Measurements from ENCODE around the gene RRP9.

The RRP9 gene

DNA sequence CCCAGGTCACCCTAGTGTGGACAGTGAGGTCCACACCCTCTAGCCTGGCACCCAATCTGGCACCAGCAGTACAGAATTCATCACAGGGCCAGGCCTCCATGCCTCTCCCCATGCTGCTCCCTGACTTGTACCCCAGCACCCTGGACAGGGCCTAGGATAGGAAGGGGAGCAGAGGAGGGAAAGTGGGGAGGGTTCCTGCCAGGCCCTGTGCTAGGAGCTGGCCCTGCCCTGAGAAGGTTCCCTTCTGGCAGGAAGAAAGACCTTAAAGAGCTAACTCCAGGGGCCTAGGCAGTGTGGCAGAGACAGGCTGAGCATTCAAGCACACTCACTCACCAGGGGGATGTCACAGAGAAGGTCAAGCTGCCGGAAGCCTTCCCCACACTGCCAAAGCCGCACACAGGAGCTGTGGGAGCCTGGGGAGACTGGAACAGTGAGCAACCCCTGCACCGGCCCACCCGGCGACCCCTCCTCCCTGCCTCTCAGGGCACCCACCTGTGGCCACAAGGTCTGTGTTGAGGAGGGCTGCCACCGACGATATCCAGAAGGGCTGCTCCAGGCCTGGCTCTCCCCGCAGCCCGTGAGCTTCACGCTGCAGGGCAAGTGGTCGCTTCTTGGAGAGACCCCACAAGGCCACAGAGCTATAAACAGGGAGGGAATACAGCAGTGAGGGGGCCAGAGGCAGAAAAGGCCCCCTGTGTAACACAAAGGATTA lies 7.4 kb downstream of the RRP9 start:
- DNase-seq: no peak
- in situ Hi-C loops (cut with HindIII; ENCODE audit: low pct_ligation_motif_present, low sequenced_read_pairs): no loop called here
- no peak overlapping the region for H3K4me3 ChIP-seq (ENCODE audit: low read depth, low read length)
- TF ChIP-seq, protein P1, sequence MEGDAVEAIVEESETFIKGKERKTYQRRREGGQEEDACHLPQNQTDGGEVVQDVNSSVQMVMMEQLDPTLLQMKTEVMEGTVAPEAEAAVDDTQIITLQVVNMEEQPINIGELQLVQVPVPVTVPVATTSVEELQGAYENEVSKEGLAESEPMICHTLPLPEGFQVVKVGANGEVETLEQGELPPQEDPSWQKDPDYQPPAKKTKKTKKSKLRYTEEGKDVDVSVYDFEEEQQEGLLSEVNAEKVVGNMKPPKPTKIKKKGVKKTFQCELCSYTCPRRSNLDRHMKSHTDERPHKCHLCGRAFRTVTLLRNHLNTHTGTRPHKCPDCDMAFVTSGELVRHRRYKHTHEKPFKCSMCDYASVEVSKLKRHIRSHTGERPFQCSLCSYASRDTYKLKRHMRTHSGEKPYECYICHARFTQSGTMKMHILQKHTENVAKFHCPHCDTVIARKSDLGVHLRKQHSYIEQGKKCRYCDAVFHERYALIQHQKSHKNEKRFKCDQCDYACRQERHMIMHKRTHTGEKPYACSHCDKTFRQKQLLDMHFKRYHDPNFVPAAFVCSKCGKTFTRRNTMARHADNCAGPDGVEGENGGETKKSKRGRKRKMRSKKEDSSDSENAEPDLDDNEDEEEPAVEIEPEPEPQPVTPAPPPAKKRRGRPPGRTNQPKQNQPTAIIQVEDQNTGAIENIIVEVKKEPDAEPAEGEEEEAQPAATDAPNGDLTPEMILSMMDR (IDR thresholded peaks at IDR 0.05; ENCODE audit: low read depth, low read length, missing control alignments): no peak
- H3K36me3 ChIP-seq (replicated peaks): peaks cover 38% of the 10 kb centered on the region
- H3K27ac ChIP-seq: no peak overlapping the region
- H3K27me3 ChIP-seq (replicated peaks): no peaks in the 10 kb centered on the region

DNA sequence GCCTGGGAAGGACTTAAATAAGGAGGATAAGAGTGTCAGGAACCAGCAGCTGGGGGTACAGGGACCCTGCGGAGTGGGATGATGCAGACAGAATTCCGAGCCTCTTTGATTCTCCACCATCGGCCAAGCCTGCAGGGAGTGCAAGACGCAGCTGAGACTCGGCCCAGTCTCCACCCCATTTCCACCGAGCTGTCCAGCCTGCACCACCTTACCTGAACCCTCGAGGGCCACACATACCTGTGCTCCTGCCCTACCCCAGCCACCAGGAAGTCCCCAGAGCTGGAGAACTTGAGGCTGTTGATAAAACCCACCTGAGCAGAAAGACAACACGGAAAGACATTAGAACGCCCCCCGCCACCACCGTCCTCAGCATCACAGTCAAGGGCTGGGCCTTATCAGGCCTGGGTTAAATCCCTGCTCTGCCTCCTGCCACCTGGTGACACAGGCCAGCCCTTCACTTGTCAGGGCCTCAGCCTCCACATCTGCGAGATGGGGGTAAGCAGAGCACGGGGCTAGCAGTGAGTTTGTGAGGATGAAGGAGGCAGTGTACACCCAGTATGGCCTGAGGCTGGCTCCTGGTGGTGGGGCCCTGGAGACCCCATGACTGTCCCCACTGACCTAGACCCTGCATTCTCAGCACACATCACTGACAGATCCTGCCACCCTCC lies 8.1 kb downstream of the RRP9 start:
- Histone ChIP-seq H3K27ac (no peak overlapping the region), H3K27me3 (replicated peaks) (no peaks in the 10 kb centered on the region), H3K36me3 (replicated peaks) (peaks cover 38% of the 10 kb centered on the region), H3K4me3 (ENCODE audit: low read depth, low read length) (no peak overlapping the region)
- in situ Hi-C loops (cut with HindIII; ENCODE audit: low pct_ligation_motif_present, low sequenced_read_pairs): no loop called here
- DNase-seq: no peak
- TF ChIP-seq, protein P1 (IDR thresholded peaks at IDR 0.05; ENCODE audit: low read depth, low read length, missing control alignments): no peak

DNA sequence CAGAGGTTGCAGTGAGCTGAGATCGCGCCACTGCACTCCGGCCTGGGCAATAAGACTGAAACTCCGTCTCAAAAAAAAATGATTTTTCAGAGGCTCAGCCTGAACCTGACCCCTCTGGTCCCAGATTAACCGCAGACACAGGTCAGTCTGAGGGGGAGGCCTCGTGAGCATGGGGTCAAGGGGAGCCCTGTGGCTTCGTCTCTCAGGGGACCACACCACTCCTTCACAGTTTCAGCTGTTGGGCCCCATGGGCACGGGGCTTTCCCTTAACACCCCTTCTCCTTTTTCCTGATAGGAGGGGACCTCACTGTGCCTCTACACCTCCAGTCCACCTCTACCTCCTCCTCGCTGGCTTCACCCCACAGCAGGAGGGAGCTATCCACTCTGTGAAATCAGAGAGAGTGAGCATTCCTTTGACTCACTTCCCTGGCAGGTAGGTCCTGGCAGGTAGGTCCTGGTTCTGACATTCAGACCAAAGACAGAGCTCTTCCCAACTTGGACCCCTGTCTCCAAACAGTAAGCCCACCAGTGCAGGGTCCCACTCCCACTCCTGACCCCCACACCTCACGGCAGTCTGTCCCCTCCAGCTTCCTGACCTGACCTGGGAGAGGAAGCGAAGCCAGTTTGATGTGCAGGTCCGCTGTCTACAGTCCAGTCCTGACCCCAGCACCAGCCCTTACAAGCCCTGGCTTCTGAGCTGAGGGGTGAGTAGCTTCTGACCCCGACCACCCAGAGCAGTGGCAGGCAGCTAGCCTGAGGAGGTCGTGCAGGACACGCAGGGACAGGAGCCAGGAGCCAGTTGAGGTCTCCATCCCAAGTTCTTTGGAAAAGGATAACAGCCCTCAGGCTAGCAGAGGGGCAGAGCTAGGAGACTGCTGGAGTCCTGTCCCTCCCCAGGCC lies 9.0 kb downstream of the RRP9 start:
- H3K27ac ChIP-seq: no peak overlapping the region
- DNase-seq: no peak
- peaks cover 36% of the 10 kb centered on the region for H3K36me3 ChIP-seq (replicated peaks)
- no peaks in the 10 kb centered on the region for H3K27me3 ChIP-seq (replicated peaks)
- H3K4me3 ChIP-seq (ENCODE audit: low read depth, low read length): no peak overlapping the region
- TF ChIP-seq, protein P1 (IDR thresholded peaks at IDR 0.05; ENCODE audit: low read depth, low read length, missing control alignments): no peak
- in situ Hi-C loops (cut with HindIII; ENCODE audit: low pct_ligation_motif_present, low sequenced_read_pairs): no loop called here

DNA sequence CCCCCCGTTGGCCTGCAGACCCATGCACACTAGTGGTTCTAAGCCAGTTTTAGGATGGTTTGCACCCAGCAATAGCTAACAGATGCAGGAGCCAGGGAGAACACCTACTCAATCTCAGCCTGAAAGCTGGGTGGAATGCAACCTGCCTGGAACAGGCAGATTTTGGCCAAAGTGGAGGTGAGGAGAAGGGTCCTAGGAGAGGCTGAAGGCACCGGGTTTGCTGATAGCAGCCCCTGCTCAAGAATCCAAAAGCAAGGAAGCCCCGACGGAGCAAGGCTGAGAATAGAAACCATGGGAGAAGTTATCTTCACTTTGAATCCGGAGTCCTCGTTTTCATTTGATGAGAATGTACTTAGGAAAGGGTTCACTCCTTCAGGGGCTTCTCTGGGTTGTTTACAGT lies 9.9 kb downstream of the RRP9 start:
- no peak overlapping the region for H3K27ac ChIP-seq
- DNase-seq: no peak
- in situ Hi-C loops (cut with HindIII; ENCODE audit: low pct_ligation_motif_present, low sequenced_read_pairs): no loop called here
- H3K27me3 ChIP-seq (replicated peaks): no peaks in the 10 kb centered on the region
- H3K36me3 ChIP-seq (replicated peaks): peaks cover 27% of the 10 kb centered on the region
- no peak overlapping the region for H3K4me3 ChIP-seq (ENCODE audit: low read depth, low read length)
- TF ChIP-seq, protein P1 (IDR thresholded peaks at IDR 0.05; ENCODE audit: low read depth, low read length, missing control alignments): no peak

DNA sequence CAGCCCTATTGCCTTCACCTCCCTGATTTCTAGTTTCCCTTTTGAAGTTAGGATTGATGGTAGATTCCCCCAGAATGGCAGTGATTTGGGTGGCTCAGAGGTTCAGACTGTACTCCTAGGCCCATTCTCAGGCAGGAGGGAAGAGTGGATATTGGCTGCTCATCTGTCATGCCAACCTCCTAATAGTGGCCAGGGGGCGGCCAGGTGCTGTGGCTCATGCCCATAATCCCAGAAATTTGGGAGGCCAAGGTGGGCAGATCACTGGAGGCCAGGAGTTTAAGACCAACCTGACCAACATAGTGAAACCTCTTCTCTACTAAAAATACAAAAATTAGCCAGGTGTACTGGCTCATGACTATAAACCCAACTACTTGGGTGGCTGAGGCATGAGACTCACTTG lies 11.3 kb downstream of the RRP9 start:
- Histone ChIP-seq H3K4me3 (ENCODE audit: low read depth, low read length) (no peak overlapping the region), H3K36me3 (replicated peaks) (peaks cover 16% of the 10 kb centered on the region), H3K27me3 (replicated peaks) (no peaks in the 10 kb centered on the region), H3K27ac (no peak overlapping the region)
- DNase-seq: no peak
- TF ChIP-seq, protein P1 (IDR thresholded peaks at IDR 0.05; ENCODE audit: low read depth, low read length, missing control alignments): no peak
- in situ Hi-C loops (cut with HindIII; ENCODE audit: low pct_ligation_motif_present, low sequenced_read_pairs): no loop called here
